GM12864 (cell line): ENCODE results near the gene PALLD.

Experiments
- DNase-seq: peaks from one replicate; pipeline ENCODE4 v3.0.0-alpha.2; 2011; ENCODE audit warnings: low read depth
- H3K4me3 ChIP-seq: 2 replicates; pipeline ENCODE4 v1.5.1; 2011; ENCODE audit warnings: mild to moderate bottlenecking, low read depth, low read length, control low read depth
- CTCF ChIP-seq: IDR thresholded peaks from 2 replicates; pipeline ENCODE4 v1.5.1; 2011; ENCODE audit warnings: low read depth, mild to moderate bottlenecking, moderate library complexity, low read length, control low read depth, inconsistent platforms; ENCODE audit errors: missing control alignments

Gene PALLD

DNA sequence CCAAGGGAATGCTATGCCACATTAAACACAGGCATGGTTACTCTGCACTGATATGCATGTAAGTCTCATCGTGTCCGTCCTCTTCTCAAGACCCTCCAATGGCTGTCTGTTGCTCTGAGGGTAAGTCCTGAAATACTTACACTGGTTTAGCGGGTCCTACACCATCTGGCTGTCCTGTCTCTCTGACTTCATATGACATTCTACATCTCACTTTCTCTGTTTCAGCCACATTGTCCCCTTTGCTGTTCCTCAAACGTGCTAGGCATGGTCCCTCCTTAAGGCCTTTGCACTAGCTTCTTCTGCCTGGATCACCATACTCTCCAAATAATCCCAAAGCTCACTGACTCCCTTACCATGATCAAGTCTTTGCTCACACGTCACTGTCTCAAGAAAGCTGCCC is 131.4 kb downstream of the PALLD start:
- no peak for DNase-seq
- H3K4me3 ChIP-seq: no peak overlapping the region
- TF ChIP-seq CTCF: no peak

GRCh38 chr4:168629566-168629965 is 132.7 kb downstream of the PALLD start:
- DNase-seq: no peak
- no peak for TF ChIP-seq CTCF
- H3K4me3 ChIP-seq: no peak overlapping the region

DNA sequence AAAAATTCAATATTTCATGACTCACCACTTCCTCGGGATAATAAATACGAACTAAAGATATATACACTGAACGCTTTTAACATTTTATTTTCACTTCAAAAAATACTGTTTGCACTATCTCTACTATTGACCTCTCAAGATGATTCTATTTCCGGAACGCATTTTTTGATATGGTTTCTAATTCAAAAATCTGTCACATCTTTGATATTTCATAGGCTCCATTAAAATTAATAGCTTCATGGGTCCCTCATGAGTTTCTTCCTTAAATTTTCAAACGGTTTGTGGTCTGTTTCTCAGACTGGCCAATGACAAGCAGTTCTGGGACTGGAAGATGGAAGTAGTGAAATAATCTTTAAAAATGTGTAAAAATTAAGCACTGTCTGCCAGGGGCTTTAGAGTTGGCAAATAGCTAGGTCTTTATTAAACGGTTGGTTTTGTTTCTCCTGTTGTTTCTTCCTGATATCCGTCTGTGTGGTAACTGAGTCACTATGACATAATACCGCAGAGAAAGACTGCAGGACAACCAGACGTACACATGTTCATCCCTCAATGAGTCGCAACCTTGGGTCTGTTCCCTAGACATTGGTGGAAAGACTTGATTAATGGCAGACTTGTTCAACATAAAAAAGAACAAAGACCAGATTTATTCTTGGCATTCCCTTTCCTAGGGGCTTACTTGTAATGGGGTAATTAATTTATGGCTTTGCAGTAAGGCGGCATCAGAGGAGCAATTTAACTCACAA is 133.8 kb downstream of the PALLD start:
- no peak for TF ChIP-seq CTCF
- no peak overlapping the region for H3K4me3 ChIP-seq
- DNase-seq: no peak

DNA sequence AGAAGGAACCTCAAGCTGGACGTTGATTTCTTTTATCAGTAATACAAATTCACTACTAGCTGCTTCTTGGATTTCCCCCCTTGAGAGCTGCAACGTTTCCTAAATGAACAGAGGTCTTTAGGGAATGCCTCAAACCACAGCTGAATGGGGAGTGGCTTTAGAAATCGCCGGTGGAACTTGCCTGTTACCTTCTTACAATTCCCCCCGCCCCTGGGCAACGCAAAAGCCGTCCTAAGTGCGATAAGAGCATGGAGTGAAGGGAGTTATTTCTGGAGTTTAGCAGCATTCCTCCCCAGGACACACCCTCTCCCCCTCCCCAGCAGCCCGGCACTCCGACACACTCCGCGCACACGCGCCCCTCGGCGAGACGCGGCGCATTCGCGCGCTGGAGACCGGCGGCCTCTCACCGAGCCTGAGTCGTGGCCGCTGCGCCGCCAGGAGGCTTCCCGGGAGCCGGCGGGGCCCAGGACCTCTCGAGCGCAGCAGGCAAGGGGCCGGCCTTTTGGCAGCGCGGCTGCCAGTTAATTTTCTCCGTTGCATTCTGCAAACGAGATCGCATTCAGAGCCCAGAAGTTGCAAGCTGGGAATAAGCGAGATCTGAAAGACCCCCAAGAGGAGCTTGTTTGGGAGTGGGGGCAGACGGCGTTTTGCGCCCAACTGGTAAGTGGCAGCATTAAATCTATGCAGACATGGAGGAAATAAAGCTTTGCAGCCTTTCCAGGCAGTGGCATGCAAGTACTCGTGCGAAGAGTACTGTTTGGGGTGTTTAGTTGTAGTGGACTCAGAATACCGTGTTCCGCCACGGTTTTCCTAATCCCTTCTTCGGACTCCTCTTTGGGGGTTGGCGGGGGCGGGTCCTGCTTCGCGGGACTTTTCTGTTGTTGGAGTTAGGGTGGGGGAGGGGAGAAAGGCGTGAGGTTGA is 134.7 kb downstream of the PALLD start:
- no peak for TF ChIP-seq CTCF
- H3K4me3 ChIP-seq: no peak overlapping the region
- no peak for DNase-seq

GRCh38 chr4:168632301-168632725 is 135.5 kb downstream of the PALLD start:
- H3K4me3 ChIP-seq: no peak overlapping the region
- TF ChIP-seq CTCF: no peak
- DNase-seq: no peak

DNA sequence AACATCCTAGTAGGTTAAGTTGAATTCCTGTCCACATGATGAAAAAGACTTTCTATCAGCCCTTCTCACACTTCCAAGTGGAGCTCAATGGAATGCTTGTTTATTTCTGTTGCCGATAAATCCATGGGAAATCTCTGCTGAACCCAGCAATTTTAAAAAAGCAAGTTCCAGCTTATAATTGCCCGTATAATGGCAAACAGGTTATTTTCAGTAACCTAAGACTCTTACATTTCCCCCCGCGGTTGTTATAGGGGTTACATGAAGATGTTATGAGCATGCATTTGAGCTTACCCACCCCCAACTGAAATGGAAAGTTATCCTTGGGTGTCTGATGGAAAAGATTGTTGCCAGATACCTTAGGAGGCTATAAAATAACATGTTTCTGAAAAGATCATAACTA is 136.2 kb downstream of the PALLD start:
- DNase-seq: no peak
- H3K4me3 ChIP-seq: no peak overlapping the region
- TF ChIP-seq CTCF: no peak

GRCh38 chr4:168633496-168633895 is 136.6 kb downstream of the PALLD start:
- TF ChIP-seq CTCF: no peak
- H3K4me3 ChIP-seq: no peak overlapping the region
- DNase-seq: no peak
